HL-60 (cell line): ENCODE data around the gene PCBP2.

ENCODE experiments used
- DNase-seq, 2 experiments: peaks; one replicate each; pipeline ENCODE4 v3.0.0-alpha.2; 2010 to 2020; ENCODE audit warnings: low read depth in 1 of 2, low spot score in 1 of 2
- H3K27ac ChIP-seq: fragments of 250-450 bp; sonication (Bioruptor Pico); replicated peaks from 2 replicates; pipeline ENCODE4 v1.5.1; 2020; ENCODE audit warnings: mild to moderate bottlenecking, moderate library complexity
- H3K27me3 ChIP-seq: fragments of 250-450 bp; sonication (Bioruptor Pico); 2 replicates; pipeline ENCODE4 v1.5.1; 2021; ENCODE audit warnings: mild to moderate bottlenecking, moderate library complexity; ENCODE audit not compliant: insufficient read depth, poor library complexity, severe bottlenecking
- H3K4me3 ChIP-seq: replicated peaks from 2 replicates; pipeline ENCODE4 v1.5.1; 2011; ENCODE audit warnings: mild to moderate bottlenecking, control low read depth, low read length; ENCODE audit not compliant: insufficient read depth
- GABPA ChIP-seq: IDR thresholded peaks from 2 replicates; pipeline ENCODE4 v1.6.1; 2012; ENCODE audit warnings: low read depth
- POLR2AphosphoS5 ChIP-seq: IDR thresholded peaks from 2 replicates; pipeline ENCODE4 v1.6.1; 2012; ENCODE audit warnings: low read depth
- SPI1 ChIP-seq: IDR thresholded peaks from 2 replicates; pipeline ENCODE4 v1.6.1; 2012; ENCODE audit warnings: low read depth, mild to moderate bottlenecking, borderline replicate concordance
- TF ChIP-seq, protein P1 (sequence below): IDR thresholded peaks from one replicate; pipeline ENCODE4 v1.5.1; 2011; ENCODE audit warnings: low read length, control low read depth, inconsistent platforms; ENCODE audit not compliant: insufficient read depth
- TF ChIP-seq, protein P2 (sequence below): IDR thresholded peaks from 2 replicates; pipeline ENCODE4 v1.6.1; 2012; ENCODE audit warnings: low read depth; ENCODE audit not compliant: insufficient replicate concordance

Gene PCBP2

DNA sequence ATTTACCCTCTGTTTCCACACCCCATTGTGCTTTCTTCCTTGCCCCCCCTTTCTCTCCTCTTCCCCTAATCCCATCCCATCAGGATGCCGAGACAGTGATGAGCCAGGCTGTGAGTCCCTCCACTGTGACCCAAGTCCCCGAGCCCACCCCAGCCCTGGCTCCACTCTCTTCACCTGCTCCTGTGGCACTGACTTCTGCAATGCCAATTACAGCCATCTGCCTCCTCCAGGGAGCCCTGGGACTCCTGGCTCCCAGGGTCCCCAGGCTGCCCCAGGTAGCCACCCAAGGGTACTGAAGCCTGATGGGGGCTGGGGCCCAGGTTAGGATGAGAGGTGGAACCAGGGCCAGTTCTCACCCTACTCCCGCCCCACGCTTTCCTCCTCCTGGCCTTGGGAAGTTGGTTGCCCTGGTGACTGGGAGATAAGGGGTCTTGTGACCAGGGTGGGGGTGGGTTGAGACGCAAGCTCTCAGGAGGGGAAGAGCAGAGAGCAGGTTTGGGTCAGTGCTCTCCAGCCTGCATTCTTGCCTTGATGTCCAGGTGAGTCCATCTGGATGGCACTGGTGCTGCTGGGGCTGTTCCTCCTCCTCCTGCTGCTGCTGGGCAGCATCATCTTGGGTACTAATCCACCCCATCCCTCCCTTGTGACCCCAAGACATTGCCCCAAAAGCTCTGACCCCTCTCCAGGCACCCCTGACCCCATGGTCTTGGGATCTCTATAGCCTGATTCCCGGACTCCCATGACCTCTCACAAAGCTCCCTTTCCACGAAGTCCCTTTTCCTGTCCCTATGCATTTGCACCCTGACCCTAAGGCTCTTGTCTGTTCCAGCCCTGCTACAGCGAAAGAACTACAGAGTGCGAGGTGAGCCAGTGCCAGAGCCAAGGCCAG lies 27.0 kb upstream of the PCBP2 start:
- DNase-seq: no peak
- Histone ChIP-seq H3K27ac (no peak overlapping the region), H3K27me3 (no peaks in the 10 kb centered on the region), H3K4me3 (no peak overlapping the region)
- no peak for TF ChIP-seq POLR2AphosphoS5
- TF ChIP-seq, protein P1, sequence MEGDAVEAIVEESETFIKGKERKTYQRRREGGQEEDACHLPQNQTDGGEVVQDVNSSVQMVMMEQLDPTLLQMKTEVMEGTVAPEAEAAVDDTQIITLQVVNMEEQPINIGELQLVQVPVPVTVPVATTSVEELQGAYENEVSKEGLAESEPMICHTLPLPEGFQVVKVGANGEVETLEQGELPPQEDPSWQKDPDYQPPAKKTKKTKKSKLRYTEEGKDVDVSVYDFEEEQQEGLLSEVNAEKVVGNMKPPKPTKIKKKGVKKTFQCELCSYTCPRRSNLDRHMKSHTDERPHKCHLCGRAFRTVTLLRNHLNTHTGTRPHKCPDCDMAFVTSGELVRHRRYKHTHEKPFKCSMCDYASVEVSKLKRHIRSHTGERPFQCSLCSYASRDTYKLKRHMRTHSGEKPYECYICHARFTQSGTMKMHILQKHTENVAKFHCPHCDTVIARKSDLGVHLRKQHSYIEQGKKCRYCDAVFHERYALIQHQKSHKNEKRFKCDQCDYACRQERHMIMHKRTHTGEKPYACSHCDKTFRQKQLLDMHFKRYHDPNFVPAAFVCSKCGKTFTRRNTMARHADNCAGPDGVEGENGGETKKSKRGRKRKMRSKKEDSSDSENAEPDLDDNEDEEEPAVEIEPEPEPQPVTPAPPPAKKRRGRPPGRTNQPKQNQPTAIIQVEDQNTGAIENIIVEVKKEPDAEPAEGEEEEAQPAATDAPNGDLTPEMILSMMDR: no peak

GRCh38 chr12:53425515-53426150 lies 26.3 kb upstream of the PCBP2 start:
- Histone ChIP-seq H3K27ac (no peak overlapping the region), H3K27me3 (no peaks in the 10 kb centered on the region), H3K4me3 (no peak overlapping the region)
- no peak for DNase-seq
- TF ChIP-seq POLR2AphosphoS5: no peak
- TF ChIP-seq SPI1: no peak
- TF ChIP-seq, protein P2, sequence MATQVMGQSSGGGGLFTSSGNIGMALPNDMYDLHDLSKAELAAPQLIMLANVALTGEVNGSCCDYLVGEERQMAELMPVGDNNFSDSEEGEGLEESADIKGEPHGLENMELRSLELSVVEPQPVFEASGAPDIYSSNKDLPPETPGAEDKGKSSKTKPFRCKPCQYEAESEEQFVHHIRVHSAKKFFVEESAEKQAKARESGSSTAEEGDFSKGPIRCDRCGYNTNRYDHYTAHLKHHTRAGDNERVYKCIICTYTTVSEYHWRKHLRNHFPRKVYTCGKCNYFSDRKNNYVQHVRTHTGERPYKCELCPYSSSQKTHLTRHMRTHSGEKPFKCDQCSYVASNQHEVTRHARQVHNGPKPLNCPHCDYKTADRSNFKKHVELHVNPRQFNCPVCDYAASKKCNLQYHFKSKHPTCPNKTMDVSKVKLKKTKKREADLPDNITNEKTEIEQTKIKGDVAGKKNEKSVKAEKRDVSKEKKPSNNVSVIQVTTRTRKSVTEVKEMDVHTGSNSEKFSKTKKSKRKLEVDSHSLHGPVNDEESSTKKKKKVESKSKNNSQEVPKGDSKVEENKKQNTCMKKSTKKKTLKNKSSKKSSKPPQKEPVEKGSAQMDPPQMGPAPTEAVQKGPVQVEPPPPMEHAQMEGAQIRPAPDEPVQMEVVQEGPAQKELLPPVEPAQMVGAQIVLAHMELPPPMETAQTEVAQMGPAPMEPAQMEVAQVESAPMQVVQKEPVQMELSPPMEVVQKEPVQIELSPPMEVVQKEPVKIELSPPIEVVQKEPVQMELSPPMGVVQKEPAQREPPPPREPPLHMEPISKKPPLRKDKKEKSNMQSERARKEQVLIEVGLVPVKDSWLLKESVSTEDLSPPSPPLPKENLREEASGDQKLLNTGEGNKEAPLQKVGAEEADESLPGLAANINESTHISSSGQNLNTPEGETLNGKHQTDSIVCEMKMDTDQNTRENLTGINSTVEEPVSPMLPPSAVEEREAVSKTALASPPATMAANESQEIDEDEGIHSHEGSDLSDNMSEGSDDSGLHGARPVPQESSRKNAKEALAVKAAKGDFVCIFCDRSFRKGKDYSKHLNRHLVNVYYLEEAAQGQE: no peak
- TF ChIP-seq GABPA: no peak
- TF ChIP-seq, protein P1: no peak

DNA sequence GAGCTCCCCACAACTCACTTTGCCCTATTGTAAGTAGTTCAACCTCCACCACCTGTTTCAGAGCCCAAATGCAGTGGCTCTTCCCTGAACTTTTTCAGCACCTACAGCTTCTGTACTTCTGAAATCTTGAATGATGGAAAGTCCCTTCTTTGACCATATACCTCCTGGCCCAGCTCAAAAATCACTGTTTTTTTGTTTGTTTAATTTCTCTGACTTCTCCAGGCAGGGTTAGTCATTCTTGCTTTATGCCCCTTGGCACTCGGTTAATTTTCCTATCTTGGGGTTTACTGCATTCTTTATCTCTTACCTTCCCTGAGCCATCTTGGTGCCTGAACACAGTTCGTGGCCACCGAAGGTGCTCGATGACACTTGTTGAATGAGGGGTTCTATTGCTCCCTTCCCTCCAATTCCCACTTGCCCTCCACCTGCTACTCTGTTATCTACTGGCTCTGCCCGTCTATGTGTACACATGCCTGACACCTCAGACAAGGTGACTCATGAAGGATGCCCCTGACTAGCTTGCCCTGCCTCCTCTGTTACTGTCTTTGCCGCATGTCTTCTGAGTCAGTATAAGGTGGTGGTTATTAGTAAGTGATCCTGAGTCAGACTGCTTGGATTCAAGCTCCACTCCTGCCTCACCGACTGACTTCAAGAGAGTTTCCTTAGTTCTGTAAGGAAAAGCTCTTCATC lies 23.9 kb upstream of the PCBP2 start:
- no peak for DNase-seq
- Histone ChIP-seq H3K4me3 (no peak overlapping the region), H3K27me3 (no peaks in the 10 kb centered on the region), H3K27ac (no peak overlapping the region)
- TF ChIP-seq GABPA: no peak
- TF ChIP-seq, protein P1: no peak
- TF ChIP-seq POLR2AphosphoS5: no peak
- no peak for TF ChIP-seq SPI1
- TF ChIP-seq, protein P2: no peak
